Measurements from ENCODE around the gene SH3GL1.

GRCh38 chr19:4444765-4445741, 44.7 kb upstream of the SH3GL1 start:
- TF ChIP-seq CTCF (IDR thresholded peaks at IDR 0.05 in 2 of 3, conservative IDR thresholded peaks at IDR 0.05 in 1 of 3; ENCODE audit: insufficient read depth in 2 of 3, low read depth in 1 of 3, low read length in 3 of 3): no peak
- TF ChIP-seq ZNF184 (CRISPR knock-in tag; IDR thresholded peaks at IDR 0.05): no peak
- TF ChIP-seq THAP7 (CRISPR knock-in tag; IDR thresholded peaks at IDR 0.05): no peak
- peak; percentile 44 for TF ChIP-seq POLR2A (conservative IDR thresholded peaks at IDR 0.05)
- TF ChIP-seq RHOXF2B (CRISPR knock-in tag; conservative IDR thresholded peaks at IDR 0.05): no peak
- TF ChIP-seq ZNF146 (CRISPR knock-in tag; IDR thresholded peaks at IDR 0.05; ENCODE audit: unreplicated experiment): no peak
- TF ChIP-seq NCOA2 (IDR thresholded peaks at IDR 0.05; ENCODE audit: partially characterized antibody in 2 of 2): no peak
- TF ChIP-seq ZNF668 (CRISPR knock-in tag; IDR thresholded peaks at IDR 0.05): no peak

Measured in K562 (cell line).